GM12892 (cell line): ENCODE measurements around the gene TXLNA.

ENCODE experiments used
- POLR2A ChIP-seq: IDR thresholded peaks from 2 replicates; pipeline ENCODE4 v1.6.1; 2011; ENCODE audit warnings: low read depth, low read length, control low read depth
- POLR2AphosphoS5 ChIP-seq: IDR thresholded peaks from 2 replicates; pipeline ENCODE4 v1.6.1; 2011; ENCODE audit warnings: low read depth, low read length, control low read depth
- TAF1 ChIP-seq: IDR thresholded peaks from 2 replicates; pipeline ENCODE4 v1.6.1; 2011; ENCODE audit warnings: low read depth, mild to moderate bottlenecking, control low read depth, low read length, borderline replicate concordance

DNA sequence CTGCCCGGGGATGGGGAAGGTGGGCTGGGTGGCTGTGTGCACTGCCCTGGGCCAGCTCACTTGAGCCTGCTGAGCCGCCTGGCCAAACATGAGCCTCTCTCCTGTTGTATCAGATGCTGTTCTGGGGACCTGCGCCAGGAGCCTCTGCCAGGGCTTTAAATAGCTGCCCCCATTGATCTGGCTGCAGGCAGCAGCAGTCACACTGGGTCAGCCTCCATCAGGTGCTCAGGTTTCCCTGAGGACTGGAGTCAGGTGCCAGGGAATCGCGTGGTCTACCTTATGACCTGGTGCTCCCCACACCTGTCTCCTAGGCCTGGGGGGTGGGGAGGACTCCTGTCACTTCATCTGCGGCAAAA lies 20.2 kb downstream of the TXLNA start:
- no peak for TF ChIP-seq POLR2AphosphoS5
- no peak for TF ChIP-seq POLR2A
- TF ChIP-seq TAF1 = no peak
